Activated naive CD8-positive, alpha-beta T cell treated with anti-CD3 and anti-CD28 coated beads for 36 hours (primary cell): ENCODE measurements around the gene GFRA1. TPM values are rescaled to one million over a fixed set of nuclear protein-coding genes. Genes with fewer than 3 reads are reported as not detected.

ENCODE experiments used
- DNase-seq: peaks from one replicate; pipeline ENCODE4 v3.0.0; 2021
- H3K27ac Mint-ChIP-seq: one replicate; pipeline ENCODE4 v1.8.0; 2022; ENCODE audit warnings: mild to moderate bottlenecking, moderate library complexity, mixed read lengths
- H3K27me3 Mint-ChIP-seq: one replicate; pipeline ENCODE4 v1.8.0; 2022; ENCODE audit warnings: mild to moderate bottlenecking, mixed read lengths
- H3K36me3 Mint-ChIP-seq: one replicate; pipeline ENCODE4 v1.8.0; 2021; ENCODE audit warnings: mild to moderate bottlenecking, mixed read lengths
- H3K4me1 Mint-ChIP-seq: one replicate; pipeline ENCODE4 v1.8.0; 2021; ENCODE audit warnings: mixed read lengths
- H3K4me3 Mint-ChIP-seq: one replicate; pipeline ENCODE4 v1.8.0; 2022; ENCODE audit warnings: mild to moderate bottlenecking, moderate library complexity, mixed read lengths
- H3K9me3 Mint-ChIP-seq: one replicate; pipeline ENCODE4 v1.8.0; 2022; ENCODE audit warnings: mixed read lengths
- total RNA-seq, 2 experiments: library from RNA; stranded (reverse); gene quantifications; one replicate each; pipeline ENCODE4 v1.2.3, GENCODE V29; 2021

The GFRA1 gene
- total RNA-seq, 2 experiments from 2014 or later, result not detected

DNA sequence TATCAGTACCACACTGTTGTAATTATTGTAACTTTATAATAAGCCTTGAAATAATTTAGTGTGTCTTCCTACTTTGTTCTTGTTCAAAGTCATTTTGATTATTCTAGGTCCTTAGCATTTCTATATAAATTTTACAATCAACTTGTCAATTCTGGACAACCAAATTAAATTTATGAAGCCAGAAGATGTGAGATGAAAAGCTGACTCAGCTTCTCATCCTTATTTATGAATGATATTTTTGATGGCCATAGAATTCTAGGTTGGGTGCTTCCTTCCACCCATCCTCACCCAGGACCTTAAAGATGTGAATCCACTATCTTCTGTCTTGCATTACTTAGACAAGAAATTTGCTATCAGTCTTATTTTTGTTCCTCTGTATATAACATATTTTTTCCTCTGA, 261.1 kb downstream of the GFRA1 start:
- Mint-ChIP-seq H3K4me3 (no peak overlapping the region), H3K27me3 (no peaks in the 10 kb centered on the region), H3K36me3 (no peaks in the 10 kb centered on the region), H3K9me3 (peaks cover 4% of the 10 kb centered on the region), H3K27ac (no peak overlapping the region), H3K4me1 (no peaks in the 10 kb centered on the region)
- DNase-seq, result no peak

DNA sequence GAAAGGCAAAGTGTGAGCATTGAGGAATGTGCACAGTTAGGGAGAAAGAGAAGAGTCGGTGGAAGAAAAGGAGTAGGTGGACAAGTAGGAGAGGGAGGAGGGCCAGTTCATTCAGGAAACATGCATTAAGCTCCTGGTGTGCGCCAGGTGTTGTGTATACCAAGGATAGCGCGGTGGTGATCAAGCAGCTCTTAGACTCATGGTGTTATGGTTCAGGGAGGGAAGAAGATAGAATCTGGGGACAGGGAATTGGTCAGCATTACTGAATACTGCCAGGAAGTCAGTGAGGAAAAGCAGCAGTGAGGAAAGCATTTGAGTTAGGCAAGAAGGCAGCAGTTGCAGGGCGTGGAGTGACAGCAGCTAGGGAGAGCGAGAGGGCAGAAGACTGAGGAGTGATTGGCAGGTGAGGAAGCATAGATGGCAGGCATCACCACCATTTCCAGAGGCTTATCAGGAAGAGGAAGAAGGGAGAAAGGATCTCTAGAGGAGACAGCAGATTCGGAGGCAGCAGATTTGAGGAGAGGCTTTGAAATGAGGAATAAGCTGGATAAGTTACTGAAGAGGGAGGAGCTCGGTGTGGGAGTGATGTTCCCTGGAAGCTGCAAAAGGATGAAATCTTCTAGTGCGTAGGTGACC, 265.6 kb downstream of the GFRA1 start:
- H3K27me3 Mint-ChIP-seq, result no peaks in the 10 kb centered on the region
- no peak overlapping the region for H3K4me3 Mint-ChIP-seq
- DNase-seq, result no peak
- H3K9me3 Mint-ChIP-seq, result no peaks in the 10 kb centered on the region
- H3K27ac Mint-ChIP-seq, result no peak overlapping the region
- no peaks in the 10 kb centered on the region for H3K36me3 Mint-ChIP-seq
- H3K4me1 Mint-ChIP-seq, result no peaks in the 10 kb centered on the region

Other genes starting within 250 kb of the GFRA1 start
- gene CCDC172, start 51.2 kb upstream of the GFRA1 start, total RNA-seq, result not detected
- not detected for gene PNLIPRP3, start 154.6 kb upstream of the GFRA1 start, total RNA-seq